ENCODE data around the gene SMIM20.

SMIM20 gene

GRCh38 chr4:25926462-25926861, 12.4 kb downstream of the SMIM20 start:
- DNase-seq (ENCODE audit: low read depth): no peak

DNA sequence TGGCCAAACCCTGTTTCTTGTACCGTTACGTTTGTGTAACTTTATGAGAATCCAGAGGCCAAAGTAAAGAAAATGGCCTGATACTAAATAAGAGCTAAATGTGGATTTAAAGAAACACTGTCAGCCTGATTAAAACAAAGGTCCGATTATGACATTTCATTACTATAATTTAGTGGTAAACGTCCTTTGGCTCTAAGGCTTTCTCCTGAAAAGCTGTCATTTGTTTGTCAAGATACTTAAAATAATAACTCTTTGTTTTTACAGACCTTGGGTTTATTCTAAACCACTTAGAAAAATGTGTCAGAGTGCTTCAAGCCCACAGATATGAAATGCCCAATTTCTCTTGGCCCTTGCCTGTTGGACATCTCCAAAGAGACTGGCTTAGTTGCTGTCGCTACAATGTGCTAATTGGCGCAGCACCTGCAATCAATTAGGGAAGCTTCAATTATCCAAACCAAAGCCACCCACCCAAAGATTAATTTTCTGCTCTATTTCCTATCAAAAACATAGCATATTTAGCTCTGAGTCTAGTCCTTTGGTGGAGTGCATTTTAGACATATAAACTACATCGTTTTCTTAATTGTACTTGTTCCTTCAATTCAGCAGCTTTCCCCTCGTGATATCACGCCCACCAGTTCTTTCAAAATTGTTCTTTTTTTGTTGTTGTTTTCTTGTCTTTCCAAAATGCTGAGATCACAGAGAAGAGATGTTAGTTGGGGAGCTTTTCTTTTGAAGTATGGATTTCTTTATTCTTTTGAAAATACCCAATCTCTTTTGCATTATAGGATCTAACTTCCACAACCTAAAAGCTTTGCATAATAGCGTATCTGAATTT, 13.6 kb downstream of the SMIM20 start:
- DNase-seq (ENCODE audit: low read depth): no peak

DNA sequence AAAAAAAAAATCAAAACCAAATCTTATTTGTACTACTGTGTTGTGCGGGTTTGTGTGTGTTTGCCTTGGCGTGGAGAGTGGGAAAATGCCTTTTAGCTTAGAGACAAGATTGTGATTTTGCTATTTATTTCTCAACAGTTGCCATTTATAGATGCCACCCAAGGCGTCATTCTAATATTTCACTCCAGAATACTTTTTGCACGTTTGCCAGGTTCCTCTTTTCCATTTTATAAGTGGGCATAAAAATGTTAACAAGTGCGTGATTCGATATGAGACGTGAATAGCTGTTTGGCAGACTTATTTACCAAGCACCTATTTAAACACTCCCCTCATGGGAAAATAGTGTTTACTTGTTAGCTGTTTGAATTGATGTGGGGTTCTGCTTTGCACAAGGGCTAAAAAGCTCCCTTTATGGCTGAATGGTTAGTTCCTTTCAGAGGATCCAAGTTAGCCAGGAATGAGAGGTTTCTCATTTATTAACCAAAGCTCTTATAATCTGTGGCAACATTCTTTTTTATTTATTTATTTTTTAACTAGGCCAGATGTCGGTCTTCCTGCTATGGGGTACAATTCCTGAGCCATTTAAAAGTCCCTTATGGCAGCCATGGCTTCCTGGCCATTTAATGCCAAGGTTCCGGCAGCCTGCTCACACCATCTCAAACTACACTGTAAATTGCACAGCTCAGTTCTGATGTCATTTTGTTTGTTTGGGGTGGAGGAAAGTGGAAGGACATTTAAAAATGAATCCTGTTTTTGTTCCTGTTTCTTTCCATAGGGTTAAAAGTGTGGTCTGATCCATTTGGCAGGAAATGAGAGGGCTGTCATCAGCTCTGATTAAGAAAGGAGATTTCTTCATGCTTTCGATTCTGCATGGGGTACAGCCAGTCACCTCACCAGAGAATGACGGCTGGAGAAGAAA, 14.6 kb downstream of the SMIM20 start:
- DNase-seq (ENCODE audit: low read depth): no peak

DNA sequence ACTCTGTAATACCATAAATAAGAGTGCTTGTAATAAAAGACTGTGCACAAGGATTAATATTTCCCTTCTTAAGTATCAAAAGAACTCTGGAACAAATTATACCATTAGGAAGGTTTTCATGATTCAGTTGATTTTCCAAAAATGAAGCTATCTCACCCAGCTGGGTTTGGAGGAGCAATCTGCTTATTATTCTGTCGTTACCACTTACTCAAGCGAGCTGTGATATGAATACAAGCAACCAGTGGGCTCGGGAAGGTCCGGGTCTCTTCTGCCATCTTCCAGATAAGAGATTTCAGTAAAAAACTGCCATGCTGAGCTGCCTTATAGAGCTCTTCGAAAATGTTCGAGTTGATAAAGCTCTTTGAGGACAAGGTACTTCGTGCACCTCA, 15.3 kb downstream of the SMIM20 start:
- no peak for DNase-seq (ENCODE audit: low read depth)

DNA sequence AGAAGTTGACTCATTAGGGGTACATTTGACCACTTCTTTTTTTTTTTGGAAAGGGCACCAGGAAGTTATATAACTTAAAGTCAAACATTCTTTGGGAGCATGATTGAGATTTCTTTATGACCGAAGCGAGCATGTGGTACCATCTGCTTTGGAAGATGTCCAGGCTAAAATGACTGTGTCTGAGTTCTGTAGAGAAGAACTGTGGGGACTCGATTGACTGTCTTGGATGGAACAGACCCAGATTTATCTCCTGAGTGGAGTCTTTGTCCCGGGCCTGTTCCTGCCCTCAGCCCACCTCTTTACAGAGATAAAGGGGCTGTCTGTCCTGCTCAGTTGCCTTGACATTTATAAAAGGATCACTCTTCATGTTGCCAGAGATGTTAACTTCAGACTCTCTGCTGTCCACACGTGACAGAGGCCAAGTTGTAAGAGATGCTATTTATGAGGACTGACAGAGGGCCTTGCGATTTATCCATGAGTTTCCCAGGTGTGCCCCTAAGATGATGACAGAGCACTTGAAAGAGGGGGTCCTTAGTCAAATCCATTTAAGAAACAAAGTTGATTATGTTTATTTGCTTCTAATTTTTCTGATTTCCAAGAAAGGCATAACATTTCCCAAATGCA, 16.8 kb downstream of the SMIM20 start:
- no peak for DNase-seq (ENCODE audit: low read depth)

GRCh38 chr4:25936696-25937095, 22.7 kb downstream of the SMIM20 start:
- no peak for DNase-seq (ENCODE audit: low read depth)

DNA sequence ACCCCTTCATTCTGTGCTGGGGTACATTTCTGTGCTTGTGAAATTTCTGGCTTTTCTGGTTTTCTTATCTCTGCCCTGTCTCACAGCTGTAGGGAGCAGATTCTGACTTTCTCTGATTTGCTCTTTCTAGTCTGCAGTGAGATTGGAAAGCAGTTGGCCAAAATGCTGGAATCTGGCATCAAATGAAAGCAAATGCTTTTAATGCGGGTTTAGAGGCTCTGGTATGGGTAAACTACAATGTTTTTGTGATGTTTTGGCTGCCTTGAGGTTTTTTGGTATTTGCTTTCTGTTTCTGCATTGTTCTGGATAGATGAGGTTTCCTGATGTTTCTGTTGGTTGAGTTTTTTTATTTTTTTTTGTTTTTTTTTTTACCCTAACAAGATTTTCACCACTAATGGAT, 23.8 kb downstream of the SMIM20 start:
- no peak for DNase-seq (ENCODE audit: low read depth)

GRCh38 chr4:25938366-25938765, 24.3 kb downstream of the SMIM20 start:
- DNase-seq (ENCODE audit: low read depth): no peak

GRCh38 chr4:25938787-25939186, 24.8 kb downstream of the SMIM20 start:
- peak; percentile 49 for DNase-seq (ENCODE audit: low read depth)

GRCh38 chr4:25939330-25939729, 25.3 kb downstream of the SMIM20 start:
- DNase-seq (ENCODE audit: low read depth): no peak

DNA sequence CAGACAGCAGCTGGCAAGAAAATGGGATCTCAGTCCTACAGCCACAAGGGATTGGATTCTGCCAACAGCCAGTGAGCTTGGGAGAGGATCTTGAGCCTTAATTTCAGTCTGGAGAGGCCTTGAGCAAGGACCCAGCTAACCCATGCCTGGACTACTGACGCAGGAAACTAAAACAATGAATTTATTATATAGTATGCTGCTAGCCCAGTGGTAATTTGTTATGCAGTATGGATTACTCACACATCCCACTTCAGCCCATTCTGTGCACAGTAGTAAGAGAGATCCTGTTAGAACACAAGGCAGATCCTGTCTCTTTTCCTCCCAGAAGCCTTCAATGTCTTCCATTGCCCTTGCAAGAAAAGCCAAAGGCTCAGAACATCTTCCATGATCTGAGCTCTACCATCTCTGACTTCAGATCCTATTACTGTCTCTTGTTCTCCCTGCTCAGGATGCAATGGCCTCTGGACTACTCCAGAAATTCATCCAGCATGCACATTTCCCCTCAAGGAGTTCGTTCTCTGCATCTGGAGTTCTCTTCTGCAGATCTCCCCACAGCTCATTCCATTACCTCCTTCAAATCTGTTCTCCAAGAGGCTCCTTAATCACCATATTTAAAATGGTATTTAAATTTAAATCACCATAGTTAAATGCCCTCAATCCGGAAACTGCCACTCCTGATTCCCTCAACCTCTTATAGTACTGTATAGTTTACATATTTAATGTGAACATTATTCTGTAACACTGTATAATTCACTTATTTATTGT, 27.6 kb downstream of the SMIM20 start:
- DNase-seq (ENCODE audit: low read depth): no peak

DNA sequence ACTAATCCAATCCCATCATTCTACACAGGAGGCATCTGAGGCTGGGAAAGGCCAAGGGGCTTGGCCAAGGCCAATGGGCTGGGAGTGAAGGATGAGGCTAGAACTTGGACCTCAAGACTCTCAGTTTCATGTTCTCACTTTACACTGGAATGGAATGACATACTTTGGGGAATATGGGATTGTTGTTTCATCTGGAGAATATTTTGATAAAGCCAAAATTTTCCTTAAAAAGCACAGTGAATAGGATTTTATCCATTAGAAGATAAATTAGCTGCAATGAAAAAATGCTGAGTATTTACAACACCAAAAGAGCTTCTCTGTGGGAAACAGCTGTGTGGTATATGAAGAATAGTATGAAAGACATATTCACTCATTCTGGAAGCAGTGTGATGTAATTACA, 29.3 kb downstream of the SMIM20 start:
- no peak for DNase-seq (ENCODE audit: low read depth)

DNA sequence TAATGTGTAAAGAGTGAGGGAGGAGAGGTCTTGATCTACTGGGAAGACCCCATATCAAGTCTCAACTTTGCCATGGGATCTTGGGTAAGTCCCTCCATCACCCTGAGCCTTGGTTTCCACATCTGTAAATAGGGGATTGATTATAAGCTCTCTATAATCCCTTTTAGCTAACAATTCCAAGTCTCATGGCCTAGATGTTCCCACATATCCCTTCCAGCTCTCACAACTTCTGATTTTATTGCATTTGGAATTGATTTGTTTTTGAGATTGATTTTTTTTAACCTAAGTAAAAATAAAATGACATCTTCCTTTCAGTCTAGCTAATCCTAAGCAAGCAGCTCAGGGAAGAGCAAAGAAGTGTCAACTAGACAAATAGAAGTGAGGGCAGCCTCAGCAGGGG, 29.8 kb downstream of the SMIM20 start:
- no peak for DNase-seq (ENCODE audit: low read depth)

GRCh38 chr4:25948051-25948450, 34.0 kb downstream of the SMIM20 start:
- DNase-seq (ENCODE audit: low read depth): no peak

DNA sequence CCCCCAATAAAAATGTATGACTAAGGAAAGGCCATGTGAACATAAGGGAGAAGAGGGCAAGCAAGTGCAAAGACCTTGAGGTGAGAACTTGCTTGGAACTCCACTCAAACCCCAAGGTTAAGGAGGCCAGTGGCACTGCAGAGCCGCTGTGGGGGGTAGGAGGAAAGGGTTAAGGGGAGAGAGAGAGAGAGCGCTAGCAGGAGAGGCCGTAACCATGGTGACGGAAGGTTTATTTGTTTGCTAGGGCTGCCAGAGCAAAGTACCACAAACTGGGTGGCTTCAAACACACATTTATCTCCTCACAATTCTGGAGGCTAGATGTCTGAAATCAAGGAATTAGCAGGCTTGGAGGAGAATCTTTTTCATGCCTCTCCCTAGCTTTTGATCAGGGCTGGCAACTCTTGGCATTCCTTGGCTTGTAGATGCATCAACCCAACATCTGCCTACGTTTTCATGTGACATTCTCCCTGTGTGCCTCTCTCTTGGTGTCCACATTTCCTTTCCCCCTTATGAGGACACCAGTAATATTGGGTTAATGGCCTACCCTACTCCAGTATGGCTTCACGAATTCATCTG, 35.2 kb downstream of the SMIM20 start:
- no peak for DNase-seq (ENCODE audit: low read depth)

GRCh38 chr4:25949994-25950393, 36.0 kb downstream of the SMIM20 start:
- no peak for DNase-seq (ENCODE audit: low read depth)

DNA sequence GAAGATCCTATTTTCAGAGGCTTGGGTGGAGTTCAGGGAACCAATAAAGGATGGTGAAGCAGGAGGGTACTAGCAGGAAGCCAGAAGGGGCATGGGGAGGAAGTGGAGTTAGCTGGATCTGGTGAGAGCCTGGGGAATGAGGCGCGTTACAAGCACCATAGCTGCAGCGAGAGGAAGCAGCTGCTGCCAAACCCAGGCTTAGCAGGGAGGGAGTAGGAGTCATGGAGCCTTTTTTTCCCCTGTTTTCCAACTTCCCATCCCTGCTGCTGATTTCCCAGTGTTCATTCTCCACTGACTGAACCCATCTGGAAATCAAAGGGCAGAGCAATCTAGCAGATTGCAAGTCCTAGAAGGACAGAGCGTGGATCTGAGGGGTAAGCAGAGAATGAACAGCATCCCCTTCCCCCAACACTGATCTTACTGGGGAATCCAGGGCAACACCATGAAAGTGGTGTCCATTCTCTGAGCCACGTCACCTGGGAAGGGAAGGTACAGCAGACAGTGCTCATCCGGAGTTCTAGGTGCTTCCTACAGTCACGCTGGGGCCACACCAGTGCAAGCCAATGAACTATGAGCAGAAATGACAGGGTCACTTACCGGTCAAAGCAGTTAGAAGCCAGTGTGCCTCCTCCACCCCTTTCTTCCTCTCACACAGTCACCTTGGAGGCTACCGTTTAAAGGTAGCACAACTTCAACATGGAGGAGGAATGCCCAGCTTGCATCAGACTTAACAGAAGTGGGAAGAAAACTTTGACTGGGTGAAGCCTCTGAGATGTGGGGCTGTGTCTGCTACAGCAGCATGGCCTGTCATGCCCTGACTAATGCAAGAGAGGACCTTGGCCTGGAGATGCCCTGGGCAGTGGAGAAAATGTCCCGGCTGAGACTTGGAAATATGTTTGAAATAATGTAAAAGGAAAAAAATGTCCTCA, 36.7 kb downstream of the SMIM20 start:
- no peak for DNase-seq (ENCODE audit: low read depth)

DNA sequence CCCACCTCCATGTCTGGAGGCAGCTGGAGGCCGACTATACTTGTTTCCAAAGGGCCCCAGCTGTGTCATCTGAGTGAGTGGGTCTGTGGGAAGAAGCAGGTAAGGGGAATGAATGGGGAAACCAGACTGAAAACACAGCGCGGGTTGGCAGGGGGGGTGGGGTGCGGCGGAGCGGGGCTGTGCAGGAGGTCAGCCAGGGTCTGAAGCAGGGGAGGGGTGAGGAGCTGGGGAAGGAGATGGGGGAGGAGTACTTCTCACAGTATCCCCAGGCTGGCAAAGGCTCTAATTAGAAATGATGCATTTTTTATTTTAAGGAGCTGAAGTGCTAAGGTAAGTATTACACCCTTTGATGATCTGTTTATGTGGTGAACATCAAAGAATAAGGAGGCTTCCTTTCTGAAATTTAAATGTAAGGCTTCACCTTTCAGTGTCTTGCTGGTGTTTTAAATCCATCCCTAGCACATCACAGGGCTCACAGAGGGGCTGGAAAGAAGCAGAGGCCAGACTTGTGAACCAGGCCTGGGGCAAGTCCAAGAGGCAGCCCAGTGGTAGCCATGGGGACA, 37.5 kb downstream of the SMIM20 start:
- DNase-seq (ENCODE audit: low read depth): no peak

- DNase-seq (ENCODE audit: low read depth): peak; percentile 24
Observed at GRCh38 chr4:25953740-25954139, 39.7 kb downstream of the SMIM20 start.

- no peak for DNase-seq (ENCODE audit: low read depth)
Observed at GRCh38 chr4:25954293-25954904, 40.4 kb downstream of the SMIM20 start.
